NT2/D1 (cell line): ENCODE data around the gene RASAL2.
A peak's percentile ranks its signal among the peaks of the same experiment; 100 is the strongest.
"Not testable (repeated sequence)": the region's sequence is repeated elsewhere in the genome, so short reads cannot be mapped to it uniquely, and the experiment has no call there.

Experiments used
- DNase-seq: peaks from one replicate; pipeline ENCODE4 v3.0.0-alpha.2; 2011; ENCODE audit warnings: low read depth, low spot score
- H3K27me3 ChIP-seq: 2 replicates; pipeline ENCODE4 v1.6.0; 2011; ENCODE audit warnings: mild to moderate bottlenecking; ENCODE audit not compliant: insufficient read length, insufficient read depth
- H3K36me3 ChIP-seq: 2 replicates; pipeline ENCODE4 v1.6.1; 2011; ENCODE audit warnings: mild to moderate bottlenecking, low read length, mixed read lengths; ENCODE audit not compliant: insufficient read depth, insufficient read length
- H3K4me1 ChIP-seq: 2 replicates; pipeline ENCODE4 v1.5.1; 2011; ENCODE audit not compliant: insufficient read depth, insufficient read length
- H3K4me3 ChIP-seq: 2 replicates; pipeline ENCODE4 v1.5.1; 2011; ENCODE audit warnings: low read depth; ENCODE audit not compliant: insufficient read length
- H3K9ac ChIP-seq: 2 replicates; pipeline ENCODE4 v1.6.0; 2011; ENCODE audit warnings: low read depth; ENCODE audit not compliant: insufficient read length
- H3K9me3 ChIP-seq: 2 replicates; pipeline ENCODE4 v1.5.1; 2011; ENCODE audit warnings: mild to moderate bottlenecking, low read length; ENCODE audit not compliant: insufficient read depth
- SUZ12 ChIP-seq: IDR thresholded peaks from 2 replicates; pipeline ENCODE4 v1.6.1; 2011; ENCODE audit not compliant: insufficient read length, insufficient read depth; ENCODE audit errors: extremely low read depth
- YY1 ChIP-seq: IDR thresholded peaks from 2 replicates; pipeline ENCODE4 v1.6.1; 2011; ENCODE audit not compliant: insufficient read length, insufficient read depth
- ZNF274 ChIP-seq: IDR thresholded peaks from 2 replicates; pipeline ENCODE4 v1.6.1; 2011; ENCODE audit warnings: mild to moderate bottlenecking, low read depth, low read length

RASAL2 gene

GRCh38 chr1:178241837-178242236, 147.9 kb downstream of the RASAL2 start:
- Histone ChIP-seq H3K27me3 (no peaks in the 10 kb centered on the region), H3K4me1 (no peaks in the 10 kb centered on the region), H3K36me3 (no peaks in the 10 kb centered on the region), H3K9ac (no peak overlapping the region), H3K9me3 (no peaks in the 10 kb centered on the region), H3K4me3 (no peak overlapping the region)
- TF ChIP-seq ZNF274 = no peak
- no peak for TF ChIP-seq SUZ12
- TF ChIP-seq YY1 = no peak
- no peak for DNase-seq

GRCh38 chr1:178243119-178243518, 149.2 kb downstream of the RASAL2 start:
- Histone ChIP-seq H3K9ac (no peak overlapping the region), H3K27me3 (no peaks in the 10 kb centered on the region), H3K4me1 (no peaks in the 10 kb centered on the region), H3K4me3 (no peak overlapping the region), H3K36me3 (no peaks in the 10 kb centered on the region), H3K9me3 (peaks cover 4% of the 10 kb centered on the region; the same call in 1 of the 2 replicates)
- TF ChIP-seq YY1 = no peak
- TF ChIP-seq SUZ12 = no peak
- TF ChIP-seq ZNF274 = no peak
- no peak for DNase-seq

GRCh38 chr1:178243890-178244289, 150.0 kb downstream of the RASAL2 start:
- no peak for TF ChIP-seq ZNF274
- no peak for TF ChIP-seq YY1
- no peak for TF ChIP-seq SUZ12
- H3K9ac ChIP-seq = no peak overlapping the region
- no peaks in the 10 kb centered on the region for H3K4me1 ChIP-seq
- no peaks in the 10 kb centered on the region for H3K36me3 ChIP-seq
- no peaks in the 10 kb centered on the region for H3K27me3 ChIP-seq
- peaks cover 8% of the 10 kb centered on the region; the same call in 1 of the 2 replicates for H3K9me3 ChIP-seq
- no peak for DNase-seq
- no peak overlapping the region for H3K4me3 ChIP-seq

- H3K9ac ChIP-seq, H3K4me3 ChIP-seq, H3K36me3 ChIP-seq: not testable (repeated sequence)
Measured at GRCh38 chr1:178248284-178248683, 154.4 kb downstream of the RASAL2 start.

GRCh38 chr1:178253581-178253980, 159.7 kb downstream of the RASAL2 start:
- H3K9me3 ChIP-seq = peaks cover 23% of the 10 kb centered on the region
- H3K9ac ChIP-seq, H3K4me3 ChIP-seq, H3K36me3 ChIP-seq, H3K4me1 ChIP-seq, H3K27me3 ChIP-seq, DNase-seq: not testable (repeated sequence)

More at GRCh38 chr1:178248284-178248683, 154.4 kb downstream of the RASAL2 start:
- not testable (repeated sequence) for H3K4me1 ChIP-seq, H3K27me3 ChIP-seq, DNase-seq
- peaks cover 14% of the 10 kb centered on the region; the same call in 1 of the 2 replicates for H3K9me3 ChIP-seq

- DNase-seq = no peak
- TF ChIP-seq ZNF274 (no peak), YY1 (no peak), SUZ12 (no peak)
- Histone ChIP-seq H3K4me3 (no peak overlapping the region), H3K36me3 (no peaks in the 10 kb centered on the region), H3K27me3 (no peaks in the 10 kb centered on the region), H3K9me3 (peaks cover 24% of the 10 kb centered on the region), H3K4me1 (no peaks in the 10 kb centered on the region), H3K9ac (no peak overlapping the region)
Measured at GRCh38 chr1:178254433-178254832, 160.5 kb downstream of the RASAL2 start.

- Histone ChIP-seq H3K36me3 (no peaks in the 10 kb centered on the region), H3K9me3 (peaks cover 19% of the 10 kb centered on the region), H3K27me3 (no peaks in the 10 kb centered on the region), H3K4me1 (no peaks in the 10 kb centered on the region), H3K9ac (no peak overlapping the region), H3K4me3 (no peak overlapping the region)
- no peak for TF ChIP-seq SUZ12
- no peak for DNase-seq
Measured at GRCh38 chr1:178258536-178258935, 164.6 kb downstream of the RASAL2 start.

- Histone ChIP-seq H3K4me3 (no peak overlapping the region), H3K4me1 (no peaks in the 10 kb centered on the region), H3K9me3 (0 out of 2 replicates have a peak, but pooled peaks cover 3% of the 10 kb centered on the region), H3K36me3 (no peaks in the 10 kb centered on the region), H3K27me3 (no peaks in the 10 kb centered on the region), H3K9ac (no peak overlapping the region)
- peak; percentile 55 for DNase-seq
- no peak for TF ChIP-seq ZNF274
- no peak for TF ChIP-seq SUZ12
- TF ChIP-seq YY1 = no peak
Measured at GRCh38 chr1:178262120-178262500, 168.2 kb downstream of the RASAL2 start.
